Natural killer cell treated with Interleukin-12 subunit alpha and Interleukin-12 subunit beta and Interleukin-15 and Interleukin-18, amount 100 ng/mL, for 72 hours (primary cell): ENCODE results near the gene PAM. TPM values are rescaled to one million over a fixed set of nuclear protein-coding genes. Genes with fewer than 3 reads are reported as not detected.

ENCODE experiments used
- ATAC-seq, 2 donors: fragments of 150-1000 bp; cut with Tn5 transposase in 1 of 2; sonication (Bioruptor Pico), chemical (Tn5 transposase) in 1 of 2; 2 replicates each; pipeline ENCODE4 v1.10.0; 2021
- DNase-seq: peaks from one replicate; pipeline ENCODE4 v3.0.0; 2022; ENCODE audit warnings: low spot score
- H3K27ac Mint-ChIP-seq, 2 donors: 1 replicate in 1 of 2; 2 replicates in 1 of 2; pipeline ENCODE4 v1.8.0; 2022; ENCODE audit warnings: mixed read lengths in 2 of 2, mild to moderate bottlenecking in 1 of 2, moderate library complexity in 1 of 2
- H3K27me3 Mint-ChIP-seq, 2 donors: 1 replicate in 1 of 2; 2 replicates in 1 of 2; pipeline ENCODE4 v1.8.0; 2022; ENCODE audit warnings: mixed read lengths in 2 of 2
- H3K36me3 Mint-ChIP-seq: one replicate; pipeline ENCODE4 v1.8.0; 2022; ENCODE audit warnings: mixed read lengths
- H3K4me1 Mint-ChIP-seq, 2 donors: 1 replicate in 1 of 2; 2 replicates in 1 of 2; pipeline ENCODE4 v1.8.0; 2022; ENCODE audit warnings: low read depth in 2 of 2, mixed read lengths in 2 of 2, mild to moderate bottlenecking in 1 of 2
- H3K4me3 Mint-ChIP-seq: one replicate; pipeline ENCODE4 v1.8.0; 2022; ENCODE audit warnings: mixed read lengths
- H3K9me3 Mint-ChIP-seq: 2 replicates; pipeline ENCODE4 v1.8.0; 2022; ENCODE audit warnings: mixed read lengths
- total RNA-seq, 2 donors: library from RNA; stranded (reverse); gene quantifications; one replicate each; pipeline ENCODE4 v1.2.3, GENCODE V29; 2022

PAM gene
- total RNA-seq, 2 donors from 2014 or later: 86.3 to 124 TPM

GRCh38 chr5:102759700-102760099, 4.6 kb downstream of the PAM start:
- no peak overlapping the region for H3K4me3 Mint-ChIP-seq
- ATAC-seq (no peak), DNase-seq (no peak)
- no peaks in the 10 kb centered on the region for H3K36me3 Mint-ChIP-seq
- peaks cover 6% of the 10 kb centered on the region for H3K9me3 Mint-ChIP-seq
- no peaks in the 10 kb centered on the region for H3K27me3 Mint-ChIP-seq
- peak overlapping the region in 1 of 2 donors; percentile 10 for H3K27ac Mint-ChIP-seq
- peaks cover 59 to 71% of the 10 kb centered on the region in 2 donors for H3K4me1 Mint-ChIP-seq

GRCh38 chr5:102760815-102761214, 5.7 kb downstream of the PAM start:
- ATAC-seq (no peak), DNase-seq (no peak)
- Mint-ChIP-seq H3K27me3 (no peaks in the 10 kb centered on the region), H3K9me3 (peaks cover 6% of the 10 kb centered on the region), H3K4me1 (peaks cover 69 to 77% of the 10 kb centered on the region in 2 donors), H3K27ac (peak overlapping the region; percentile 69 to 87), H3K36me3 (no peaks in the 10 kb centered on the region), H3K4me3 (peak overlapping the region; percentile 72)

- H3K4me1 Mint-ChIP-seq: peaks cover 65 to 74% of the 10 kb centered on the region in 2 donors
- peaks cover 6% of the 10 kb centered on the region for H3K9me3 Mint-ChIP-seq
- H3K27ac Mint-ChIP-seq: peak overlapping the region; percentile 71 to 92
- H3K27me3 Mint-ChIP-seq: no peaks in the 10 kb centered on the region
- no peaks in the 10 kb centered on the region for H3K36me3 Mint-ChIP-seq
- DNase-seq: no peak
- ATAC-seq: peak; percentile 64 to 85
- peak overlapping the region; percentile 85 for H3K4me3 Mint-ChIP-seq
Observed at GRCh38 chr5:102762095-102762534, 7.0 kb downstream of the PAM start.

GRCh38 chr5:102762562-102763227, 7.6 kb downstream of the PAM start:
- no peak for DNase-seq
- Mint-ChIP-seq H3K36me3 (no peaks in the 10 kb centered on the region), H3K27ac (peak overlapping the region; percentile 71 to 92), H3K4me1 (peaks cover 66 to 80% of the 10 kb centered on the region in 2 donors), H3K4me3 (peak overlapping the region; percentile 85), H3K27me3 (no peaks in the 10 kb centered on the region), H3K9me3 (peaks cover 6% of the 10 kb centered on the region)
- ATAC-seq: no peak

- Mint-ChIP-seq H3K27ac (peak overlapping the region; percentile 71 to 92), H3K36me3 (no peaks in the 10 kb centered on the region), H3K9me3 (peaks cover 6% of the 10 kb centered on the region), H3K27me3 (no peaks in the 10 kb centered on the region), H3K4me3 (peak overlapping the region; percentile 85), H3K4me1 (peaks cover 60 to 75% of the 10 kb centered on the region in 2 donors)
- DNase-seq (no peak), ATAC-seq (no peak)
Observed at GRCh38 chr5:102763734-102764133, 8.6 kb downstream of the PAM start.

- peak; percentile 56 to 74 for ATAC-seq
Observed at GRCh38 chr5:102764381-102765004, 9.4 kb downstream of the PAM start.

GRCh38 chr5:102765350-102765749, 10.2 kb downstream of the PAM start:
- no peak for DNase-seq
- Mint-ChIP-seq H3K27ac (peak overlapping the region; percentile 71 to 92), H3K4me1 (peaks cover 54 to 62% of the 10 kb centered on the region in 2 donors), H3K9me3 (peaks cover 6% of the 10 kb centered on the region), H3K4me3 (peak overlapping the region; percentile 85), H3K36me3 (no peaks in the 10 kb centered on the region), H3K27me3 (no peaks in the 10 kb centered on the region)
- ATAC-seq: peak; percentile 52 to 53

More at GRCh38 chr5:102764381-102765004, 9.4 kb downstream of the PAM start:
- H3K27ac Mint-ChIP-seq: peak overlapping the region; percentile 71 to 92
- peaks cover 56 to 68% of the 10 kb centered on the region in 2 donors for H3K4me1 Mint-ChIP-seq
- peak; percentile 69 for DNase-seq
- peaks cover 6% of the 10 kb centered on the region for H3K9me3 Mint-ChIP-seq
- no peaks in the 10 kb centered on the region for H3K27me3 Mint-ChIP-seq
- H3K36me3 Mint-ChIP-seq: no peaks in the 10 kb centered on the region
- H3K4me3 Mint-ChIP-seq: peak overlapping the region; percentile 85

GRCh38 chr5:102766295-102767090, 11.4 kb downstream of the PAM start:
- H3K9me3 Mint-ChIP-seq: peaks cover 6% of the 10 kb centered on the region
- H3K4me1 Mint-ChIP-seq: peaks cover 52 to 53% of the 10 kb centered on the region in 2 donors
- DNase-seq (no peak), ATAC-seq (no peak)
- H3K27ac Mint-ChIP-seq: no peak overlapping the region
- no peak overlapping the region for H3K4me3 Mint-ChIP-seq
- no peaks in the 10 kb centered on the region for H3K27me3 Mint-ChIP-seq
- H3K36me3 Mint-ChIP-seq: no peaks in the 10 kb centered on the region

GRCh38 chr5:102767862-102768261, 12.8 kb downstream of the PAM start:
- H3K9me3 Mint-ChIP-seq: peaks cover 6% of the 10 kb centered on the region
- peak overlapping the region; percentile 43 for H3K4me3 Mint-ChIP-seq
- H3K27ac Mint-ChIP-seq: peak overlapping the region in 1 of 2 donors; percentile 48
- ATAC-seq (peak; percentile 52 to 87), DNase-seq (no peak)
- peaks cover 42 to 52% of the 10 kb centered on the region in 2 donors for H3K4me1 Mint-ChIP-seq
- no peaks in the 10 kb centered on the region for H3K36me3 Mint-ChIP-seq
- no peaks in the 10 kb centered on the region for H3K27me3 Mint-ChIP-seq

GRCh38 chr5:102770803-102771202, 15.7 kb downstream of the PAM start:
- H3K4me3 Mint-ChIP-seq: peak overlapping the region; percentile 53
- peak overlapping the region; percentile 53 to 85 for H3K27ac Mint-ChIP-seq
- DNase-seq: no peak
- ATAC-seq: no peak
- no peaks in the 10 kb centered on the region for H3K9me3 Mint-ChIP-seq
- H3K27me3 Mint-ChIP-seq: no peaks in the 10 kb centered on the region
- H3K4me1 Mint-ChIP-seq: peaks cover 24 to 36% of the 10 kb centered on the region in 2 donors
- H3K36me3 Mint-ChIP-seq: peaks cover 5% of the 10 kb centered on the region

GRCh38 chr5:102771435-102771834, 16.3 kb downstream of the PAM start:
- no peak for ATAC-seq

GRCh38 chr5:102772273-102772672, 17.2 kb downstream of the PAM start:
- peak overlapping the region; percentile 53 for H3K4me3 Mint-ChIP-seq
- peaks cover 32 to 40% of the 10 kb centered on the region in 2 donors for H3K4me1 Mint-ChIP-seq
- DNase-seq: no peak
- H3K36me3 Mint-ChIP-seq: peaks cover 5% of the 10 kb centered on the region
- no peaks in the 10 kb centered on the region for H3K27me3 Mint-ChIP-seq
- no peaks in the 10 kb centered on the region for H3K9me3 Mint-ChIP-seq
- H3K27ac Mint-ChIP-seq: peak overlapping the region; percentile 53 to 85
- peak; percentile 57 to 81 for ATAC-seq

More at GRCh38 chr5:102771435-102771834, 16.3 kb downstream of the PAM start:
- H3K4me3 Mint-ChIP-seq: peak overlapping the region; percentile 53
- no peaks in the 10 kb centered on the region for H3K27me3 Mint-ChIP-seq
- no peak for DNase-seq
- peak overlapping the region; percentile 53 to 85 for H3K27ac Mint-ChIP-seq
- peaks cover 5% of the 10 kb centered on the region for H3K36me3 Mint-ChIP-seq
- H3K4me1 Mint-ChIP-seq: peaks cover 29 to 41% of the 10 kb centered on the region in 2 donors
- H3K9me3 Mint-ChIP-seq: no peaks in the 10 kb centered on the region

GRCh38 chr5:102773133-102773532, 18.0 kb downstream of the PAM start:
- Mint-ChIP-seq H3K4me3 (no peak overlapping the region), H3K9me3 (no peaks in the 10 kb centered on the region)
- no peak for DNase-seq

More at GRCh38 chr5:102773133-102773532, 18.0 kb downstream of the PAM start:
- peaks cover 30 to 42% of the 10 kb centered on the region in 2 donors for H3K4me1 Mint-ChIP-seq
- H3K27ac Mint-ChIP-seq: peak overlapping the region; percentile 53 to 85
- no peak for ATAC-seq
- H3K27me3 Mint-ChIP-seq: no peaks in the 10 kb centered on the region
- peaks cover 5% of the 10 kb centered on the region for H3K36me3 Mint-ChIP-seq
